Measurements from ENCODE around the gene PSMC3. TPM values are rescaled to one million over a fixed set of nuclear protein-coding genes. Genes with fewer than 3 reads are reported as not detected.

Gene PSMC3
- total RNA-seq, 2 donors from 2014 or later: 109 to 174 TPM

DNA sequence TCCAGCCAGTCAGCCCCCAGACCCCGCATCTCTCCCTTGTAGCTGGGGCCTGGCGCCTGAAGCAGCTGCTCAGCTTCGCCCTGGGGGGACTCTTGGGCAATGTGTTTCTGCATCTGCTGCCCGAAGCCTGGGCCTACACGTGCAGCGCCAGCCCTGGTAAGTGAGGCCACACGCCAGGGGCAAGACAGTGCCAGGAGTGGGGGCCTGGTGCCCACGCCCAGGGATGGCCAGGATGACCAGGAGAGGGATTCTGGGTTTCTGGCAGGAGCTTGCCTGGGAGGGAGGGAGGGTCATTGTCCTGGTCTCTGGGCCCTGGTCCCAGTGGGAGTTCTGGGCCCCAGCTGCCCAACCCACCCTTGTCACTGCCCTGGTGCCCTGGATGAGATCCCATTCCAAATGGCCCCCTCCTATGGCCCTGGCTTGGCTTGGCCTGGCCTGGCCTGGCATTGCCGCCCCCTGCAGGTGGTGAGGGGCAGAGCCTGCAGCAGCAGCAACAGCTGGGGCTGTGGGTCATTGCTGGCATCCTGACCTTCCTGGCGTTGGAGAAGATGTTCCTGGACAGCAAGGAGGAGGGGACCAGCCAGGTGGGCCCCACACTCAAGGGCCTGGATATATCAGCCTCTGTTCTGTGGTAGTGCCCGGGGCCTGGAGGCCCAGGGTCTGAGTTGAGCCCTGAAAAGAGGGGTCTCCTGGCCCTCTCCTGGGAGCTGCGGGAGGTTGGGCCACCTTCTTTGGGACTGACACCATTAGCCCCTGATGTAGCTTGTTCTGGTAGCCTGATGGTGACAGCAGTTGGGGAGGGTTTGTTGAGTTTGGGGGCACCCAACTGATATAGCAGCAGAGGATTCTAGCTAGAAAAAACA, 14.1 kb downstream of the PSMC3 start:
- H3K9me3 Mint-ChIP-seq: no peaks in the 10 kb centered on the region
- no peak for ATAC-seq (replicated peaks)
- H3K4me3 Mint-ChIP-seq: no peak overlapping the region
- peaks cover 22% of the 10 kb centered on the region for H3K36me3 Mint-ChIP-seq (ENCODE audit: low read depth)
- no peaks in the 10 kb centered on the region for H3K27me3 Mint-ChIP-seq
- peaks cover 8% of the 10 kb centered on the region for H3K4me1 Mint-ChIP-seq
- H3K27ac Mint-ChIP-seq: no peak overlapping the region

DNA sequence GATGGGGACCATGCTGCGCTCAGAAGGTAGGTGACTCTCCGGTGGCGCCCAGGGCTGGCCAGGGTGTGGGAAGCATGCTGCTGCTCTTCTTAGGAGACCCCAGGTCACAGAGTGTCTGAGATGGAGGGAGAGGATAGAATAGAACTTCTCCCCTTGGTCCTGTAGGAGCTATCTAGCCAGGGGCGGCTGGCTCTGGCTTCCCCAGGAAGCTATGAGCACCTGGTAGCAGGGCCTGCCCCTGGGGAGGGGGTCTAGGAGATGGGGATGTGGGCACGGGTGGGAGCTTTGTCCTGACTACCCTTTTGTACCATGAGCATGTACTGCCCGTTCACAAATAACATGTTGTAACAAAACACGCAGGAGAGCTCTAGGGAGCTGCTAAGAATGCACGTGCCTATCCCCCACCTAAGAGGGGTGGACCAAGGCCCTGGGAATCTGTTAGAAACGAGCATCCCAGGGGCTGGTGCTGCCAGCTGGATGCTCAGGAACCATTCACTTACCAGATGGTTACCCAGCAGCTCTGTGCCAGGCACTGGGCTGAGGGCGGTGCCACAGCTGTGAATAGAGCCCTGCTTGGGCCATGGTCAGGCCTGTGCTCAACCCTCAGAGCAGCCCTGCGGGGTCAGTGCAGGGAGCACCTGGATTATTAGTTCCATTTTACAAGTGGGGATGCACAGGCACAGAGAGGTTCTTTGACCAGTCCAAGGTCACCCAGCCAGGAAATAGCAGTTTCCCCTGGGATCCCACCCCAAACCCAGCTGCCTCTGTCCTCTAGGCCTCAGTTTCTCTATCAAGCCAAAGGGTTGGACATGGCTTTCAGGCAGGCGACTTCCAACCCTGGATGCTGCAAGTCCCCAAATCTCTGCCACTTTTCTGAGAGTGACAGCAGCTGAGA, 15.6 kb downstream of the PSMC3 start:
- peaks cover 13% of the 10 kb centered on the region for H3K36me3 Mint-ChIP-seq (ENCODE audit: low read depth)
- no peak for ATAC-seq (replicated peaks)
- no peak overlapping the region for H3K4me3 Mint-ChIP-seq
- H3K4me1 Mint-ChIP-seq: peaks cover 11% of the 10 kb centered on the region
- no peaks in the 10 kb centered on the region for H3K27me3 Mint-ChIP-seq
- no peaks in the 10 kb centered on the region for H3K9me3 Mint-ChIP-seq
- no peak overlapping the region for H3K27ac Mint-ChIP-seq

DNA sequence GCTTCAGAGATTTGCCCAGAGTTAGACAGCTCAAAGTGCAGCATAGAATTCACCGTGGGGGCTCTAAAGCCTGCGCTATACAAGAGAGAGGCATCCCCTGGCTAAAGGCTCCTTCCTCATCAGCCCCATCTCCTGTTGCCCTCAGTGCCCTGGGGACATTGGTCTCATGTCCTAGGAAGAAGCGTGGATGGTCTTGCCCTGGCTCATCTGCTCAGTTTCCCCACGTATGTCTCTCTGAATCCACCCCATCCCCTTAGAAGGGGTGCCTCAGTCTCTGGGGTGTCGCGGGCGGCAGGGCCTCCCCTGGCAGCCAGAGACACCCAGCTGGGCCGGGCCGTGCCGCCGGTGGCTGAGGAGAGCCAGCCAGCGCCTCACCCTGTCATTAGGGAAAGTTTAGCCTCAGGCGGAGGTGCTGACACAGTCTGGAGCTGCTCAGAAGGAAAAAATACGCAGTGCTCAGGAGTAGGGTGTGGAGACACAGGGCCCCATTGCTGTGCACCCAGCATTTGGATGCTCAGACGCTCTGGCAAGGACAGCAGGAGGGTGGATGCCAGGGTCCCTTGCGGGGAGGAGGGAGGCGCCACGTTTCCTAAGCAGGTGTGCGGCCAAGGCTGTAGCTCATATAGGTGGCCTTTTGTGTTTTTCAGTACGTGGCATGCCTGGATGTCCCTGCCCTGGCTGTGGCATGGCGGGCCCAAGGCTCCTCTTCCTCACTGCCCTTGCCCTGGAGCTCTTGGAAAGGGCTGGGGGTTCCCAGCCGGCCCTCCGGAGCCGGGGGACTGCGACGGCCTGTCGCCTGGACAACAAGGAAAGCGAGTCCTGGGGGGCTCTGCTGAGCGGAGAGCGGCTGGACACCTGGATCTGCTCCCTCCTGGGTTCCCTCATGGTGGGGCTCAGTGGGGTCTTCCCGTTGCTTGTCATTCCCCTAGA, 16.5 kb downstream of the PSMC3 start:
- peaks cover 11% of the 10 kb centered on the region for H3K4me1 Mint-ChIP-seq

DNA sequence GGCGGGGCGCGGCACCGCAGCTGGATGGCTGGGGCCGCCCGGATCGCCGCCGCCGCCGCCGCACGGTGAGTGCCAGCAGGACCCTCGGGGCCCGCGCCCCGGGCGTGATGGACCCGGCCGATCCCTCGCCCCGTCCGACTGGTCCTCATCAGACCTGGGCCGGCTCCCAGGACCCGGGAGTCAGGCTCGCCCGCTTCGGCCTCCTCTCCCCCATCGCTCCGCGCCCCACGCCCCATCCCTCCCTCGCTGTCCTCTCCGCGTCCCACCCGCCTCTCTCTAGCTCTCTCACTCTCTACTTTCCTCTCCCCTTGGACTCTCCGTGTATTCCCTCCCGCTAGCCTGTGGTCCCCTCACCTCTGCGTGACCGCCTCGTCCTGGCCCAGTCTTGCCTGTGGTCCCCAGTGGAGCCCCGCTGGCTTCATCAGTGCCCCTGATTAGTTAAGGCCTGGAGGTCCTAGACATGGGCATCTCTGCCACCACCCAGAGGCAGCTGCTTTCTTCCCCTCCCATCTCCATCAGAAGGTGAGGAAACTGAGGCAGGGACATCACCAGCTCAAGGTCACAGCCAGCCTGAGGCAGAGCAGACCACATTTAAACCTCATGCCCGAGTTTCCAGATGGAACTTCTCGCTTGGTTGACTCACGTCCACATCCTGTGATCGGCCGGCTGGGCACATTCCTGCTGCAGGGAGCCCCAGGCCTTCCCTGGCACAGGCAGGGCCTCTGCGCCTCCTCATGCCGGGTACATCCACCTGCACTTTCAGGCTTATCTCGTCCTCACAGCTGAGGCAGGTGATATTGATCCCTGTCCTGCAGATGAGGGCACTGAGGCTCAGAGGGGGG, 17.4 kb downstream of the PSMC3 start:
- peaks cover 10% of the 10 kb centered on the region for H3K4me1 Mint-ChIP-seq
- no peaks in the 10 kb centered on the region for H3K9me3 Mint-ChIP-seq
- no peak for ATAC-seq (replicated peaks)
- peak overlapping the region; percentile 89 for H3K27ac Mint-ChIP-seq
- peaks cover 8% of the 10 kb centered on the region for H3K36me3 Mint-ChIP-seq (ENCODE audit: low read depth)
- no peaks in the 10 kb centered on the region for H3K27me3 Mint-ChIP-seq
- H3K4me3 Mint-ChIP-seq: peak overlapping the region; percentile 92

More for the DNA sequence above, 16.5 kb downstream of the PSMC3 start:
- Mint-ChIP-seq H3K27me3 (no peaks in the 10 kb centered on the region), H3K27ac (peak overlapping the region; percentile 89), H3K9me3 (no peaks in the 10 kb centered on the region), H3K4me3 (peak overlapping the region; percentile 92), H3K36me3 (ENCODE audit: low read depth) (peaks cover 13% of the 10 kb centered on the region)
- ATAC-seq (replicated peaks): no peak

DNA sequence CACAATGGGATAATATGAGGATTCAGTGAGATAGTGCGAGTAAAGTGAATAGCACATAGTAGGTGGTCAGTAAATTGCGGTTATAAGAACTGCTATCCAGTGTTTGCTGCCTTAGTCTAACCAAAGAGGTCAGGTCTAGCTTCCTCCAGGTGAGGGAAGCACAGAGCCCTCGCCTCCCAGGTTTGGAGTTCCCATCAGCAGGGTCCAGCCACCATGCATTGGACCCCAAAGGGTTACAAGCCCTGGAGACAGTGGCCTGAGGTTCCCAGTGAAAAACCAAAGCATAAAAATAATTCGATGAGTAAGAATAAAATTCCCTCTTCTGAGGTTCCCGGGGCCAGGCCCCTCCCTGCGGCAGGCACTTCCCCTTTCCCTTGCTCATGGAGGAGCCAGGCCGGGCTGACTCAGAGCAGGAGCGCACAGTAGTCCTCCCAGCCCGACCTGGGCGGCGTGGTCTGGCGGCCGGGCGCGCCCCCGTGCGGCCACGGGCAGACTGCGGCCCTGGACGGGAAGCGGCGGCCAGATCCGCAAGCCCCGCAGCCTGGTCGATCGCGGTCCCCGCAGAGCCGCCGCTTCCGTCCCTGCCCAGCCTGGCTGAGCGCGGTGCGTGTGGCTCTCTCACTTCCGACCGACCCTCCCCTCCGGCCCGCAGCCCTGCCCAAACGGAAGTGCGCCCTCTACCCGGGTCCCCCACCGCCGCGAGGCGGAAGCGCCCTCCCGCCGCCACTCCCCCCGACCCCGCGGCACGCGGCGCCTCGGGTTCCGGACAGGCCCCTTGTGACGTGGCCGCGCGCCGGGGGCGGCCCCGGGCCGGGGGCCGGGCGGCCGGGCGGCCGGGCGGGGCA, 18.3 kb downstream of the PSMC3 start, which contains the start of gene SLC39A13:
SLC39A13 (plus strand) TSS at position 845 of the 845 bp plus-strand sequence. CDS start 1,505 bp downstream, outside the sequence.
- peak; percentile 86 for ATAC-seq (replicated peaks)
- Mint-ChIP-seq H3K4me3 (peak within 1 kb of the TSS; percentile 92), H3K4me1 (peaks cover 8% of the 10 kb centered on the region), H3K36me3 (ENCODE audit: low read depth) (no peaks in the 10 kb centered on the region), H3K9me3 (no peaks in the 10 kb centered on the region), H3K27me3 (no peaks in the 10 kb centered on the region), H3K27ac (peak within 1 kb of the TSS; percentile 95)

DNA sequence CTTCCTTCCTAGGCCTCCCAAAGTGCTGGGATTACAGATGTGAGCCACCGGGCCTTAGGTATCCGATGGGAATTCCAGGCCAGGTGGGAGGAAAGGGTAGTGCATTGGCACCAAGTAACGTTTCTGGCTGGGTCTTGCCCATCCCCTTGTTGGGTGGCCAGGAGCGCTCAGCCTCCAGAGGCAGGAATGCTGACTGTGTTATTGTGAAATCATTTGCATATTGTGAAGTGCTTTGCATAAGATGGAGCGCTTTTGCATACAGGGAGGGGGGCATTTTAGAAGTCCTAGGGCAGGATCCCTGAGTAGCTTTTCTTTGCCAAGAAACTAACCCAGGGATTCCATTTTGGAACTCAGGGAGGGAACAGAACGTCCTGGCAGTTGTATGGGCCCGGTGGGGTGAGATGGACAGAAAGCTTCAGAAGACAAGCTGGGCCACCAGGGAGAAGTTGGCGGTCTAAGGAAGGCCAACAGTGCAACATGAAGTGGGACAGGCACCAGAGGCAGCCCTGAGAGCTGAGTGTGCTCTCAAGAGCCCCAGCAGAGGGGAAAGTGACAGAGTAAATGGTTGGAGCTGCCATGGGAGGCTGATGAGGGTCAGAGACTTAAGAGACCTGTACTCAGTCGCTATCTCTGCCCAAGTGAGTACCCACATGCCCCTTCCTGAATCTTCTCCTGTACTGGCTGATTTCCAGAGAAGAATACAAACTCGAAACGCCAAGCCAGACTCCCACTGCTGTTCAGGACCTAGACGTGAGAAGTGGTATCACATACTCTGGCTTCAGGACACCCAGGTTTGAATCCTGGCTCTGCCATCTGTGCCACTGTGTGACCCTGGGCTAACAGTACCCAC, 19.1 kb downstream of the PSMC3 start:
- no peaks in the 10 kb centered on the region for H3K27me3 Mint-ChIP-seq
- H3K36me3 Mint-ChIP-seq (ENCODE audit: low read depth): no peaks in the 10 kb centered on the region
- H3K9me3 Mint-ChIP-seq: no peaks in the 10 kb centered on the region
- no peak for ATAC-seq (replicated peaks)
- H3K4me1 Mint-ChIP-seq: peaks cover 8% of the 10 kb centered on the region
- H3K4me3 Mint-ChIP-seq: peak overlapping the region; percentile 92
- peak overlapping the region; percentile 95 for H3K27ac Mint-ChIP-seq

DNA sequence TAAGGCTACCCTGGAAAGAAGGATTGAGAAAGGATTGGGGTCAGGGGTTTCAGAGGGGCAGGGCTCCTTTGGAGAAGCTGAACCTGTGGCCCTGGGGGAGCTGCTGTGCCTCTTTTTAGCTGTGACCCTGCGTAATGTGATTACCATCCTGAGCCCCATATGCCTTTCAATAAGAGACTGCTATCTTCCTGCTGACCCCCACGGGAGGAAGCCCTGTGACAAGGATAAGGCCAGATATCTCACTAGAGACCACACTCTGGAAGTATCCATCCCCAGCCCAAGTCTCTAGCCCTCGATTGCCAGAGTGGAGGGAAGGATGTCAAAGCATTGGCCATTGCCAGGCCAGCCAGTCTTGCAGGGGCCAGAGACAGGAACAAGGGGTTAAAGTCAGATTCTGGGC, 22.7 kb downstream of the PSMC3 start:
- Mint-ChIP-seq H3K9me3 (no peaks in the 10 kb centered on the region), H3K27ac (no peak overlapping the region), H3K4me1 (peaks cover 13% of the 10 kb centered on the region), H3K36me3 (ENCODE audit: low read depth) (no peaks in the 10 kb centered on the region), H3K4me3 (no peak overlapping the region), H3K27me3 (no peaks in the 10 kb centered on the region)
- ATAC-seq (replicated peaks): no peak

DNA sequence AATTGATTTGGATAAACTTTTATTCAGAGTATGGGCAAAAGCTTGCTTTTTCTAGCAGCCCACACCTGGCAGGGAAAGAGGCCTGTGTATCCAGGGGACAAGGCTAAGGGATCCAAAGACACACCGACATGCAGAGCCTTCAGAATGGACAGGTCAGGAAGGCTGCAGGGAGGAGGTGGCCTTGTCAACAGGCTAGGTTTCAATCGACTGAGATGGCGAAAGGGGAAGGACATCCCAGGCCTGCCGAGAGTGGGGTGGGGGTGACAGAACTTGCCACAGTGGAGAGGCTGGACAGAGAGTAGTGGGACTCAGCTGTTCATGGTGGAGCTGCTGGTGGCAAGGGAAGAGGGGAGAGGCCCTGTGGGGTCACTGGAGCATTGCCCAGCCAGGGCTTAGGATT, 23.1 kb downstream of the PSMC3 start:
- Mint-ChIP-seq H3K36me3 (ENCODE audit: low read depth) (no peaks in the 10 kb centered on the region), H3K27ac (peak overlapping the region; percentile 51), H3K4me1 (peaks cover 13% of the 10 kb centered on the region), H3K4me3 (no peak overlapping the region), H3K9me3 (no peaks in the 10 kb centered on the region), H3K27me3 (no peaks in the 10 kb centered on the region)
- ATAC-seq (replicated peaks): no peak

DNA sequence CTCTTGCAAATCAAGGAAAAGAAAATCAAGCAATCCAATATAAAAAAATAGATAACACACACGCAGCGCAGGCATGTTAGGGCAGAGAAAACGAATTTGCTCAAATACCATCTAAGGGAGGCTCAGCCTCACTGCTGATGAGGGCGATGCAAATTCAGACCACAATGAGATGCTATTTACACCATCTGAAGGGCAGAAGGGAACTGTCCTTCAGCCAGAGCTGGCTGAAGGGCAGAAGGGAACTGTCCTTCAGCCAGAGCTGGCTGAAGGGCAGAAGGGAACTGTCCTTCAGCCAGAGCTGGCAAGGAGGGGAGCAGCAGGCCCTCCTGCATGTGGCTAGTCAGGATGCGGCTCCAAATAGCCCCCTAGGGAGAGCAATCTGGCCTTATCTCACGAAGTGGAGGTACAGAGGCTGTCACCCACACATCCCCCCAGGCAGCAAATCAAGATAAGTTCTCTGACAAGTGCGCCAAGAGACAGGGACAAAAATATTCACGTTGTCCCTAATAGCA, 25.4 kb downstream of the PSMC3 start:
- no peak for ATAC-seq (replicated peaks)
- peaks cover 5% of the 10 kb centered on the region for H3K4me1 Mint-ChIP-seq
- no peaks in the 10 kb centered on the region for H3K9me3 Mint-ChIP-seq
- H3K36me3 Mint-ChIP-seq (ENCODE audit: low read depth): no peaks in the 10 kb centered on the region
- peak overlapping the region; percentile 89 for H3K27ac Mint-ChIP-seq
- H3K4me3 Mint-ChIP-seq: peak overlapping the region; percentile 88
- H3K27me3 Mint-ChIP-seq: no peaks in the 10 kb centered on the region

DNA sequence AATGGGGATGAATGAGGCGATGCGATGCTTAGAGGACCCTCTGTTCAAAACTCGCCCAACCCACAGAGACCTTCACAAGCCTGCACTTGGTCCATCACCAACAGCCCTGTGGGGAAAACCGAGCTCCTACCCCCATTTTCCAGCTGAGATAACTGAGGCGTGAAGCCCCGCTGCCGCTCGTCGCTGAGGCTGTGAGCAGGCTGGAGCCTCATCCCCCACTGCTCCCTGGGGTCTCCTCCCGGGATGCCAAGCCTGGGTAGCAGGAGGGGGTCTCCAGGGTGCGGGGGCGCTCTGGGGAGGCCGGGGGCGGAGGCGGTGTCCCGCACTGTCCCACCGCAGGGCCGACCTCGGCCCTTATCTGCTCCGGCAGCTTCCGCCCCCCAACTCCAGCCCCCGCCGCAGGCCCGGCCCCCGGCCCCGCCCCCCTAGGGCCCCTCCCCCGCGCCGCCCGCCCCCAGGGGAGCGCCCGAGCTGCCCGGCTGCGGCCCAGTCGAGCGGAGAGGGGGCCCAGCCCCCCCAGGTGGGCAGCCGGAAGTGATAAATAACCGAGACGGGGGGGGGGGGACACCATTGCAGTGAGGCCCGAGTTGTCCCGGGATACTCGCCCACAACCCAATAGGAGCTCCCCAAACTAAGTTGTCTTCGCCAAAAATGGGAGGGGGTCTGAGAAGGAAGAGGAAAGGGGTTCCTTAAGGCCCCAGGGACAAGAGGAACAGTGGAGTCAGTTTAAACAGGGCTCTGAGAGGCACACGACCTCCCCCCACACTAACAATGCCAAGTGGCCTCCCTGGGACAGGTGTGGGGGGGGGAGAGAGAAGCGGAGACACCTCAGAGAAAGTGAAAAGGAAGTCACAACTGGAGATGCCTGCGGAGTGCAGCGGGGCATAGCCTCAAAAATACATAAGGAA, 26.1 kb downstream of the PSMC3 start:
- peak overlapping the region; percentile 89 for H3K27ac Mint-ChIP-seq
- peak; percentile 82 for ATAC-seq (replicated peaks)
- H3K9me3 Mint-ChIP-seq: no peaks in the 10 kb centered on the region
- no peaks in the 10 kb centered on the region for H3K36me3 Mint-ChIP-seq (ENCODE audit: low read depth)
- peak overlapping the region; percentile 88 for H3K4me3 Mint-ChIP-seq
- H3K27me3 Mint-ChIP-seq: no peaks in the 10 kb centered on the region
- peaks cover 5% of the 10 kb centered on the region for H3K4me1 Mint-ChIP-seq

DNA sequence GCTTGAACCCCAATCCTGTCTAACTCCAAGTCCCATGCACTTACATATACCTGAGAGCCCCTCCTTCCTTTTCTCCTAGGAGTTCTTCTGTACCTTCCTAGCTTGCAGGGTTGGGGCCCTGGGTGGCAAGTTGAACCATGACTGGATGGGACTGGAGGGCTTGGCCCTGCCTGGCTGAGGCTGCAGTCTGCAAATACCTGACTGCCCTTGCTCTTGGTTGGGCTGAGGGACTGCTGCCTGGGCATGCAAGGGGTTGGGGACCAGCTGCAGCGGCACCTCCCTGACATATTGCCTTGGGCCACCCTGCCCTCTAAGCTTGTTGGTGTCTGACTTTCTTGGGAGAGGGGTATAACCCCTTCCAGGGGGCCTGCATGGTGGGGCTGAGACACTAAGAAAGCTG, 27.7 kb downstream of the PSMC3 start:
- H3K36me3 Mint-ChIP-seq (ENCODE audit: low read depth): no peaks in the 10 kb centered on the region
- ATAC-seq (replicated peaks): no peak

More for the DNA sequence above, 27.7 kb downstream of the PSMC3 start:
- Mint-ChIP-seq H3K27ac (no peak overlapping the region), H3K4me1 (peaks cover 5% of the 10 kb centered on the region), H3K9me3 (no peaks in the 10 kb centered on the region), H3K4me3 (peak overlapping the region; percentile 12), H3K27me3 (no peaks in the 10 kb centered on the region)

Data from activated T-helper 17 cell treated with anti-CD3 and anti-CD28 coated beads, Interleukin-2, amount 50 U/mL, for 72 hours (primary cell).